ENCODE measurements around the gene HECTD1. TPM values are rescaled to one million over a fixed set of nuclear protein-coding genes. Genes with fewer than 3 reads are reported as not detected.
"Not testable (repeated sequence)": the region's sequence is repeated elsewhere in the genome, so short reads cannot be mapped to it uniquely, and the experiment has no call there.

Gene HECTD1
- total RNA-seq, 1 experiment from 2014 or later, result 88.5 TPM

- ChIA-PET CTCF (interaction anchor here (1.2 kb wide), 1 partner anchor 116 kb away, joined by 3 read pairs; the partner anchor contains the start of gene HECTD1), POLR2A (interaction anchor here (0.7 kb wide), 1 partner anchor 1231 kb away, joined by 4 read pairs; no protein-coding TSS in a partner anchor)
- no peaks in the 10 kb centered on the region for H3K4me1 Mint-ChIP-seq
- H3K9me3 Mint-ChIP-seq, result no peaks in the 10 kb centered on the region
- no peak overlapping the region for H3K4me3 Mint-ChIP-seq
- H3K27me3 Mint-ChIP-seq (ENCODE audit: low read depth), result no peaks in the 10 kb centered on the region
- no peak for TF ChIP-seq MXD4 (CRISPR knock-in tag; IDR thresholded peaks at IDR 0.05; ENCODE audit: borderline replicate concordance)
- TF ChIP-seq ESRRA (CRISPR knock-in tag; IDR thresholded peaks at IDR 0.05; ENCODE audit: borderline replicate concordance), result no peak
- no peak for TF ChIP-seq MLX (CRISPR knock-in tag; IDR thresholded peaks at IDR 0.05)
- no peak for TF ChIP-seq FOXK1 (CRISPR knock-in tag; IDR thresholded peaks at IDR 0.05)
- TF ChIP-seq MYBL2 (CRISPR knock-in tag; IDR thresholded peaks at IDR 0.05), result no peak
- no peak for TF ChIP-seq TCF7 (CRISPR knock-in tag; IDR thresholded peaks at IDR 0.05; ENCODE audit: low read depth)
- no peak for TF ChIP-seq ZBTB21 (CRISPR knock-in tag; IDR thresholded peaks at IDR 0.05; ENCODE audit: borderline replicate concordance)
- no peak for TF ChIP-seq ZNF121 (CRISPR knock-in tag; IDR thresholded peaks at IDR 0.05)
- no peak for TF ChIP-seq CREM (CRISPR knock-in tag; IDR thresholded peaks at IDR 0.05)
- H3K27ac Mint-ChIP-seq, result 0 out of 2 replicates have a peak overlapping the region, but pooled peaks have one; percentile 28
- no peak for DNase-seq (ENCODE audit: low spot score)
- ATAC-seq, result no peak
- H3K36me3 Mint-ChIP-seq, result no peaks in the 10 kb centered on the region
Measured at GRCh38 chr14:31090883-31091764, 116.5 kb downstream of the HECTD1 start.

- H3K27ac Mint-ChIP-seq, result not testable (repeated sequence)
Measured at GRCh38 chr14:31086466-31086865, 121.1 kb downstream of the HECTD1 start.

GRCh38 chr14:31085027-31085426, 122.6 kb downstream of the HECTD1 start:
- Mint-ChIP-seq H3K4me3 (no peak overlapping the region), H3K9me3 (no peaks in the 10 kb centered on the region), H3K36me3 (no peaks in the 10 kb centered on the region), H3K4me1 (no peaks in the 10 kb centered on the region), H3K27me3 (ENCODE audit: low read depth) (no peaks in the 10 kb centered on the region), H3K27ac (no peak overlapping the region)
- ATAC-seq, result no peak
- CTCF ChIA-PET, result no interaction called here
- no peak for TF ChIP-seq HMGA2 (CRISPR knock-in tag; IDR thresholded peaks at IDR 0.05)
- TF ChIP-seq ZNF425 (CRISPR knock-in tag; conservative IDR thresholded peaks at IDR 0.05), result no peak
- no peak for TF ChIP-seq JUN (CRISPR knock-in tag; IDR thresholded peaks at IDR 0.05)
- no peak for TF ChIP-seq ESRRA (CRISPR knock-in tag; IDR thresholded peaks at IDR 0.05; ENCODE audit: borderline replicate concordance)
- no peak for TF ChIP-seq ZNF532 (CRISPR knock-in tag; IDR thresholded peaks at IDR 0.05; ENCODE audit: borderline replicate concordance)
- no peak for TF ChIP-seq NR2C2 (CRISPR knock-in tag; IDR thresholded peaks at IDR 0.05)
- TF ChIP-seq ZBTB21 (CRISPR knock-in tag; IDR thresholded peaks at IDR 0.05; ENCODE audit: borderline replicate concordance), result no peak
- DNase-seq (ENCODE audit: low spot score), result no peak
- POLR2A ChIA-PET, result no interaction called here

More at GRCh38 chr14:31086466-31086865, 121.1 kb downstream of the HECTD1 start:
- H3K4me3 Mint-ChIP-seq; H3K27me3 Mint-ChIP-seq (ENCODE audit: low read depth); DNase-seq (ENCODE audit: low spot score); H3K36me3 Mint-ChIP-seq; CTCF ChIA-PET; H3K9me3 Mint-ChIP-seq; H3K4me1 Mint-ChIP-seq; ATAC-seq: not testable (repeated sequence)
- POLR2A ChIA-PET, result interaction anchor here (0.5 to 1.2 kb wide), 2 partner anchors 51 to 60 kb away, joined by 3 to 4 read pairs; partner anchors contain the start of gene STRN3

All from WTC11 (cell line).